ENCODE data around the gene OSM. TPM values are rescaled to one million over a fixed set of nuclear protein-coding genes. Genes with fewer than 3 reads are reported as not detected.

OSM gene
- total and polyA plus RNA-seq, 4 donors, result 0.39 to 1.9 (median 0.65) TPM

GRCh38 chr22:30308093-30308492, 41.4 kb upstream of the OSM start:
- 100% methylated on average over 1 of the region's 2 CpGs for WGBS (ENCODE audit: insufficient coverage)
- Histone ChIP-seq H3K4me3 (ENCODE audit: low read depth, low read length) (no peak overlapping the region), H3K4me1 (ENCODE audit: control insufficient read depth, insufficient read depth, low read length) (peaks cover 51% of the 10 kb centered on the region), H3K36me3 (ENCODE audit: control insufficient read depth, insufficient read depth, low read length) (peaks cover 3% of the 10 kb centered on the region), H3K9me3 (ENCODE audit: control insufficient read depth, insufficient read depth, low read length) (no peaks in the 10 kb centered on the region), H3K27me3 (ENCODE audit: control insufficient read depth, insufficient read depth, low read length) (no peaks in the 10 kb centered on the region), H3K27ac (ENCODE audit: low read depth, low read length) (no peak overlapping the region)
- no peak for DNase-seq (ENCODE audit: low read depth in 4 of 6, low spot score in 6 of 6)

GRCh38 chr22:30307041-30307574, 40.5 kb upstream of the OSM start:
- Histone ChIP-seq H3K4me1 (ENCODE audit: control insufficient read depth, insufficient read depth, low read length) (peaks cover 54% of the 10 kb centered on the region), H3K36me3 (ENCODE audit: control insufficient read depth, insufficient read depth, low read length) (peaks cover 12% of the 10 kb centered on the region), H3K27ac (ENCODE audit: low read depth, low read length) (no peak overlapping the region), H3K4me3 (ENCODE audit: low read depth, low read length) (no peak overlapping the region), H3K9me3 (ENCODE audit: control insufficient read depth, insufficient read depth, low read length) (no peaks in the 10 kb centered on the region), H3K27me3 (ENCODE audit: control insufficient read depth, insufficient read depth, low read length) (no peaks in the 10 kb centered on the region)
- DNase-seq (ENCODE audit: low read depth in 4 of 6, low spot score in 6 of 6), result no peak
- WGBS (ENCODE audit: insufficient coverage), result 64% methylated on average over 4 of the region's 4 CpGs

- H3K4me3 ChIP-seq (ENCODE audit: low read depth, low read length), result no peak overlapping the region
- no peak overlapping the region for H3K27ac ChIP-seq (ENCODE audit: low read depth, low read length)
- H3K27me3 ChIP-seq (ENCODE audit: control insufficient read depth, insufficient read depth, low read length), result no peaks in the 10 kb centered on the region
- WGBS (ENCODE audit: insufficient coverage), result no CpG with 5 or more reads among the region's 1 CpG
- H3K4me1 ChIP-seq (ENCODE audit: control insufficient read depth, insufficient read depth, low read length), result peaks cover 54% of the 10 kb centered on the region
- H3K36me3 ChIP-seq (ENCODE audit: control insufficient read depth, insufficient read depth, low read length), result peaks cover 17% of the 10 kb centered on the region
- no peaks in the 10 kb centered on the region for H3K9me3 ChIP-seq (ENCODE audit: control insufficient read depth, insufficient read depth, low read length)
- no peak for DNase-seq (ENCODE audit: low read depth in 4 of 6, low spot score in 6 of 6)
Measured at GRCh38 chr22:30306627-30307011, 40.0 kb upstream of the OSM start.

GRCh38 chr22:30305906-30306626, 39.4 kb upstream of the OSM start:
- no peaks in the 10 kb centered on the region for H3K9me3 ChIP-seq (ENCODE audit: control insufficient read depth, insufficient read depth, low read length)
- no CpG with 5 or more reads among the region's 3 CpGs for WGBS (ENCODE audit: insufficient coverage)
- no peak overlapping the region for H3K27ac ChIP-seq (ENCODE audit: low read depth, low read length)
- H3K4me1 ChIP-seq (ENCODE audit: control insufficient read depth, insufficient read depth, low read length), result peaks cover 53% of the 10 kb centered on the region
- H3K36me3 ChIP-seq (ENCODE audit: control insufficient read depth, insufficient read depth, low read length), result peaks cover 20% of the 10 kb centered on the region
- no peak overlapping the region for H3K4me3 ChIP-seq (ENCODE audit: low read depth, low read length)
- no peak for DNase-seq (ENCODE audit: low read depth in 4 of 6, low spot score in 6 of 6)
- no peaks in the 10 kb centered on the region for H3K27me3 ChIP-seq (ENCODE audit: control insufficient read depth, insufficient read depth, low read length)

- Histone ChIP-seq H3K27ac (ENCODE audit: low read depth, low read length) (peak overlapping the region; percentile 49), H3K4me3 (ENCODE audit: low read depth, low read length) (no peak overlapping the region), H3K9me3 (ENCODE audit: control insufficient read depth, insufficient read depth, low read length) (no peaks in the 10 kb centered on the region), H3K36me3 (ENCODE audit: control insufficient read depth, insufficient read depth, low read length) (peaks cover 24% of the 10 kb centered on the region), H3K27me3 (ENCODE audit: control insufficient read depth, insufficient read depth, low read length) (no peaks in the 10 kb centered on the region), H3K4me1 (ENCODE audit: control insufficient read depth, insufficient read depth, low read length) (peaks cover 50% of the 10 kb centered on the region)
- DNase-seq (ENCODE audit: low read depth in 4 of 6, low spot score in 6 of 6), result peak in 1 of 6 donors; percentile 57
- 33% methylated on average over 4 of the region's 4 CpGs for WGBS (ENCODE audit: insufficient coverage)
Measured at GRCh38 chr22:30305519-30305905, 38.9 kb upstream of the OSM start.

GRCh38 chr22:30304495-30305244, 38.0 kb upstream of the OSM start:
- H3K36me3 ChIP-seq (ENCODE audit: control insufficient read depth, insufficient read depth, low read length), result peaks cover 30% of the 10 kb centered on the region
- H3K27ac ChIP-seq (ENCODE audit: low read depth, low read length), result peak overlapping the region; percentile 49
- H3K27me3 ChIP-seq (ENCODE audit: control insufficient read depth, insufficient read depth, low read length), result no peaks in the 10 kb centered on the region
- DNase-seq (ENCODE audit: low read depth in 4 of 6, low spot score in 6 of 6), result no peak
- H3K9me3 ChIP-seq (ENCODE audit: control insufficient read depth, insufficient read depth, low read length), result no peaks in the 10 kb centered on the region
- WGBS (ENCODE audit: insufficient coverage), result 69% methylated on average over 6 of the region's 7 CpGs
- peaks cover 43% of the 10 kb centered on the region for H3K4me1 ChIP-seq (ENCODE audit: control insufficient read depth, insufficient read depth, low read length)
- no peak overlapping the region for H3K4me3 ChIP-seq (ENCODE audit: low read depth, low read length)

GRCh38 chr22:30302810-30303138, 36.1 kb upstream of the OSM start:
- no peak overlapping the region for H3K4me3 ChIP-seq (ENCODE audit: low read depth, low read length)
- peaks cover 35% of the 10 kb centered on the region for H3K4me1 ChIP-seq (ENCODE audit: control insufficient read depth, insufficient read depth, low read length)
- 87% methylated on average over 2 of the region's 5 CpGs for WGBS (ENCODE audit: insufficient coverage)
- peaks cover 49% of the 10 kb centered on the region for H3K36me3 ChIP-seq (ENCODE audit: control insufficient read depth, insufficient read depth, low read length)
- no peaks in the 10 kb centered on the region for H3K9me3 ChIP-seq (ENCODE audit: control insufficient read depth, insufficient read depth, low read length)
- peak overlapping the region; percentile 25 for H3K27ac ChIP-seq (ENCODE audit: low read depth, low read length)
- no peak for DNase-seq (ENCODE audit: low read depth in 4 of 6, low spot score in 6 of 6)
- H3K27me3 ChIP-seq (ENCODE audit: control insufficient read depth, insufficient read depth, low read length), result no peaks in the 10 kb centered on the region

GRCh38 chr22:30301995-30302809, 35.6 kb upstream of the OSM start:
- H3K27me3 ChIP-seq (ENCODE audit: control insufficient read depth, insufficient read depth, low read length), result no peaks in the 10 kb centered on the region
- peaks cover 55% of the 10 kb centered on the region for H3K36me3 ChIP-seq (ENCODE audit: control insufficient read depth, insufficient read depth, low read length)
- WGBS (ENCODE audit: insufficient coverage), result 80% methylated on average over 8 of the region's 9 CpGs
- no peak overlapping the region for H3K4me3 ChIP-seq (ENCODE audit: low read depth, low read length)
- H3K4me1 ChIP-seq (ENCODE audit: control insufficient read depth, insufficient read depth, low read length), result peaks cover 35% of the 10 kb centered on the region
- H3K9me3 ChIP-seq (ENCODE audit: control insufficient read depth, insufficient read depth, low read length), result no peaks in the 10 kb centered on the region
- peak overlapping the region; percentile 25 for H3K27ac ChIP-seq (ENCODE audit: low read depth, low read length)
- no peak for DNase-seq (ENCODE audit: low read depth in 4 of 6, low spot score in 6 of 6)

GRCh38 chr22:30299322-30299721, 32.7 kb upstream of the OSM start:
- Histone ChIP-seq H3K36me3 (ENCODE audit: control insufficient read depth, insufficient read depth, low read length) (peaks cover 81% of the 10 kb centered on the region), H3K9me3 (ENCODE audit: control insufficient read depth, insufficient read depth, low read length) (no peaks in the 10 kb centered on the region), H3K4me3 (ENCODE audit: low read depth, low read length) (no peak overlapping the region), H3K4me1 (ENCODE audit: control insufficient read depth, insufficient read depth, low read length) (peaks cover 18% of the 10 kb centered on the region), H3K27ac (ENCODE audit: low read depth, low read length) (no peak overlapping the region), H3K27me3 (ENCODE audit: control insufficient read depth, insufficient read depth, low read length) (no peaks in the 10 kb centered on the region)
- no peak for DNase-seq (ENCODE audit: low read depth in 4 of 6, low spot score in 6 of 6)
- 95% methylated on average over 13 of the region's 13 CpGs for WGBS (ENCODE audit: insufficient coverage)

Measured in spinal cord (tissue), 10 donors.